GM21529 (cell line): Measurements from ENCODE around the gene KLHL21.

Experiments
- ATAC-seq: cut with Tn5 transposase; IDR thresholded peaks from one replicate; pipeline ENCODE4 v1.9.1; 2021; ENCODE audit not compliant: unreplicated experiment

Gene KLHL21

DNA sequence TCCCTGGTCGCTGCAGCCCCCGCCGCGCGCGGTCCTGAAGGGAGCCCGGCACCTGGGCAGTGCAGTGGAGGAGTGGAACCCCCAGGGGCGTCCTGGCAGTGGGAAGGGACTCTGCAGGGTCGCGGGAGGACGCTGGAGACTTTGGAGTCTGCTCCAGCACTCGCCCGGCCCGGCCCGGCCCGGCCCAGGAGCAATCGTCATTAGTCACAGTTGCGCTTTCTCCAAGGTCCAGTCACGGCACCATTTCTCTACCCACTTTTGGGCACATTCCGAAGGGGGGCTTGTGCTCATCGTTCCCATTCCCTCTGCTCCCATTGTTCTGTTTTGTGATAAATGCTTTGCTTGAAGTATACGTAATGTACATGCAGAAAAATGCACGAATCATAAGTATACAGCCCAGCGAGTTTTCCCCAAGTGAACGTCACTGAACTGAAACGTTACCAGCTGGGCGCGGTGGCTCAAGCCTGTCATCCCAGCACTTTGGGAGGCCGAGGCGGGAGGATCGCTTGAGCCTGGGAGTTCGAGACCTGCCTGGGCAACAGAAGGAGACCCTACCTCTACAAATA lies 23.0 kb upstream of the KLHL21 start:
- no peak for ATAC-seq

DNA sequence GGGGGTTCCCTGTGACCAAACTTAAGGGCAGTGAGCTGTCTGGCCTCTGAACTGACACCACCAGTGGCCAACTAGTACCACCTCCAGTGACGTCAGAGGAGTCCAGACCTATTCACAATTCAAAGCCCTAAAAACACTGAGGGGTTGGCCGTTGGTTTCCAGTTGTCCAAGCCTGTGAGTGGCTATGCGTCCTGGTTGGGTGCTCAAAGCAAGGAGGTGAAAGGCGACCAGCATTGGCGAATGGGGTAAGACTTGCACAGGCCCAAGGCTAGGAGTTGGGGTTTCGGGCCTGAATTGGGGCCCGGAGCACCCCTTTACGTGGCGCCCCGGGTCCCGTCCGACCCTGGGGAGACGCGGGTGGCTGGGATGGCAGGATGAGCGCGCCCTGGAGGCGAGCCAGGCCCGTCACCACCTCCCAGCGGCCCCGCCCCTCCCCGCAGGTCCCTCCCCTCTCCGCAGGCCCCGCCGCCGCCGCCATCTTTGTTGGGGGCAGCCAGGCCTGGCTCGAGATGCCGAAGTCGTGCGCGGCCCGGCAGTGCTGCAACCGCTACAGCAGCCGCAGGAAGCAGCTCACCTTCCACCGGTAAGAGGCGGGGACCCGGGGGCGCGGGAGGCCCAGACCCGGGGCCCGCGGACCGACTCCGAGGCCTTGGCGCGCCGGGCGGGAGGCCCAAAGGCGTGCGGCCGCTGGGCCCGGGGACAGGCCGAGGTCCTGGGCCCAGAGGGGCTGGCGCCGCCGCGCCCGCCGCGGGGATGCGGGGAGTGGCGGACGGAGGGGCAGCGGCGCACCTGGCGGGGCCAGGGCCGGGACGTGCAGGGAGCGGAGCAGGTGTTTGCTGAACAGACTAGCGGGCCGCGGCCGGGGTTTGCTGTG lies 22.3 kb upstream of the KLHL21 start, which contains the start of gene THAP3:
THAP3 (plus strand) TSS at position 159 of the 874 bp plus-strand sequence; CDS start at position 510, 351 bp downstream.
- ATAC-seq, result peak; percentile 87

DNA sequence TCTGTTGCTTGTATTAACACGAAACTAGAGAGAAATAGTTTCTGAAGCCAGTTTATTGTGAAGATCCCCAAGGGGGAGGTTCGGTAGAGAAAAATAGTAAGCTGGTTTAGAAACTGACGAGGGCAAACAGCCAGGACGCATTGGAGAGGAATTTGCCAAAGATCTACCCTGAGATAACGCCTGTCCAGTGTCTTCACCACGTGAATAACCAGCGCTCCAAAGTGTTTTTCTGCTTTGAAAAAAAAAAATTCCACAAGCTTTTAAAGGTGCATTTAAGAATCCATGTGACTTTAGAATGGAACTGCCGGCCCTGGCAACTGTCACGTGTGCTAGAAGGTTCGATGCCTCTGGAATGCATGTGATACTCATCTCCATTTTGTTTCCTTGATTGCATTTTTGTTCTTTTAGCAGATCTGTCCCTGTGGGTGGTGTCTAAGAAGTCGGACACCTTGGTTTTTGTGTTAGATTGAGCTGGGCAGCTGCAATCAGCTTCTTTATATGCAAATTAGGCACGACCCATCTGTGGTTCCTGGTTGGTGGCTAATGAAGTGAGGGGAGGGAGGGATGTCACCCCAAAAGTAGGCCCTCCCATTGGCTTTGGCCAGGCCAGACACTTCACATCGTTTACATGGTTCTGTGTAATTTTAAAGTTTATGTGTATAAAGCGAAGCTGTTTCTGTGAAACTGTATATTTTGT lies 20.7 kb upstream of the KLHL21 start:
- no peak for ATAC-seq

DNA sequence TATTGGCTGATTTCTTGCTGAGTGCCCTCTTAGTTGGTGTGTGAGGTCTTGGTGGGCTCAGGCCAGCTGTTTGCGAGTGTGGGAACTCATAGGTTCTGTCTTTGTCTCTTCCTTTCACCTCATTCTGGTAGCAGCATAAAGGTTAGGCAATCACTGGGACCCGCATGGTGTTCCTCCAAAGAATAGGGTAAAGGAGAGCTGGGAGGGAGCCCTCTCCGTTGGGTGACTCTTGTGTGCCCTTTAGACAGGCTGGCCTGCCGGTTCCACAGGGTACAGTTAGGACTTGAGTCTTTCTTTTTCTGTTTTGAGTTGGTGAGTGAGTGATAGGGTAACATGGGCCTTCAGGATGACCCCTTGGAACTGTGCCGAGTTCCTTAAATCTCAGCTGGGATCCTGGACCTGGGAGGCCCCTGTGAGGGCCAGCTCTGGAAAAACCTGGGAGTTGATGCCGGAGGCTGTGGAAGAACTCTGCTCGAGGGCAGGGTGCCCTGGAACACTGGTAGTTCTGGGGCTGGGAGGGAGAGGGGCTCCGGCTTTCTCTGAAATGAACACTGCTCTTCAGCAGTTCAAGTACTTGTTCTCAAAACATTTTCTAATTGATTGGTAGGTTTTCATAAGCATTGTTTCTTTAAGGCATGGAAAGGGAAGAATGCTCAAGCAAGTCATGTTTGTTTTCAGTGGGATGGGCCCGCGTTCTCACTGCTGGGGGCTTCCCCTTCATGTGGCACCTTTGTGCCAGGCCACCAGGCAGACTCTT lies 19.9 kb upstream of the KLHL21 start:
- no peak for ATAC-seq

DNA sequence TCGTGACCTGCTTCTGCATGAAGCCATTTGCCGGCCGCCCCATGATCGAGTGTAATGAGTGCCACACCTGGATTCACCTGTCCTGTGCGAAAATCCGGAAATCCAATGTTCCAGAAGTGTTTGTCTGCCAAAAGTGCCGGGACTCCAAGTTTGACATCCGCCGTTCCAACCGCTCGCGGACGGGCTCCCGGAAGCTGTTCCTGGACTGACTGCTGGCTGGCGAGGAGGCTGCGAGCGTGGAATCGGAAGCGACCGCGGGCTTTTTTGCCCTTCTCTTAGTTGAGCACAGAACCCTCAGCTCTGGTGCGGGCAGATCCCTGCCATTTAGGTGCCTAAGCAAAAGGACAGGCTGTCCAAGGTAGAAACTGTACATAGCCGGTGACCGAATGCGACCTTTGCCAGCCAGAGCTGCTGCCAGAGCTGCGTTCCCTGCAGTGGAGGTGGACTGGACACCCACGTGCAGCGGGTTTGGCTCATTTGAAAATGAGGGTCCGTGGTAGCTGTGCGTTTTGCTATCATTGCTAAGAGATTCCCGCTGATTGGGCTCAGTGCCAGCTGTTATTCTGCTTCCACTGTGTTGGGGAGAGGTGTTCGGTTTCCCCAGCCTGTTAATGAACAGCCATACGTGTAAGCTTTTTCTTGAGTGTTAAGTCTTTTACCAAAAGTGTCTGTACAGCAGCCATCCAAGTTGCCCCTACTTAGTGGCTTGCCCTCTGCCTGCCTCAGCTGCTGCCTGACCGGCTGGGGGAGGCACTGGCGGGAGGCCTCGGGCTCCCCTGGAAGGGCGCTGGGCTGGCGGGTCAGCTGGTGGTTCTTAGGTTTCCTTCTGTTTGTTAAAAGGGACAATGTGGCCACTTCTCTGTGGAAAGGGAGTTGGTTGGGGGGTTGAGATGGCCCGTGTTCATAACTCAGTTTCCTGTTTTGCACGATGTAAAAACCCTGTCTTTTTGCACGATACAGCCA lies 19.0 kb upstream of the KLHL21 start:
- ATAC-seq, result no peak

DNA sequence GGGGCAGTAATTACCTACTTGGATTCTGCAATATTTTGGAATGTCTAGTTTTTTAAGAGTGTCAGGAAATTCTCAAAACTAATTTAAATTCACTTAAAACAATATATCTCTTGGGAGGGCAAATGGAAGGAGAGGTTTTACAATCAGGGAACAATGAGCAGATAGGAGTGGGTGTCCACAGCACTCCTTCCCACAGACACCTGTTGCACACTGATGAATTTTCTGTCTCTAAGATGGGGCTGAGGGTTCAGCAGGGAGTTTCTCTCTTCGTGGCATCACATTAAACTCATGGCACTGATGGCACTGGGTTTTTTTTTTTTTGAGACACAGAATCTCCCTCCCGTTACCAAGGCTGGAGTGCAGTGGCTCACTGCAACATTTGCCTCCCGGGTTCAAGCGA lies 16.4 kb upstream of the KLHL21 start:
- no peak for ATAC-seq

DNA sequence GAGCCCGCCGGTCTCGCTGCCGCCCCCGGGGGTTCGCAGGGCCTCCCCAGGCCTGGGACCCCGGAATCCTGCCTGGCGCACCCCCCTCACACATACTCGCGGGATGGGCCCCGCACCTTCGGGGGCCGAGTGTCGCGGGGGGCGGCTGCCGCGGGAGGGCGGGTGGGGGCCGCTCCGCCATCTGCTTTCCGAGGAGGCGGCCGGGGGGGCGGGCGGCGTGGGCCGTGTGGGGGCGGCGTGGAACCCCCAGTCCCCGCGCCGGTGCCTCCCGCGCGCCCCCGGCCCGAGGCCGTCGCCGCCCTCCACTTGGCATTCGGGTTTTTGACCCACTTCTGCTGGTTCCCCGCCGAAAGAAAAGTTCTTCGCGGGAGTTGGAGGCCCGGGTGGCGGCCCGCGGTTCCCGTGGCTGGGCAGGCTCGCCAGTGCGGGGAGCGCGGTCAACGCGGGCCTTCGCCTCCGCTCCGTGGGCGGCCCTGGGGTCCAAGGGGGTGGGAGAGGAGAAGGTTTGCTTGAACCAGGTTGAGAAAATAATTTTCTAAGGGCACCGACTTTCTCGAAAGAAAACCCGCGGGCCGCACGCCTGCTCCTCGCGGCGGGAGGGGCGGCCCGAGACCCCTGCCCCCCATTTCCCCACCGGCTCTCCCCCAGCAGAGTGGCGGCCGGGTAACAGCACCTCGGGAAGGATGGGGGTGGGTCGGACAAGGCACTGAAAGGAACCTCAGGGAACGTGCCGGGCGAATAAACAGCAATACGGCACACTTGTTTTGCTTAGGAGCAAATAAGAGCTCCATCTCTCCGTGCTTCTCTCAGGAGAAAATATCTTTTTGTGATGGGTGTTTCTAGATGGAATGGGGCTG lies 12.5 kb upstream of the KLHL21 start:
- no peak for ATAC-seq

DNA sequence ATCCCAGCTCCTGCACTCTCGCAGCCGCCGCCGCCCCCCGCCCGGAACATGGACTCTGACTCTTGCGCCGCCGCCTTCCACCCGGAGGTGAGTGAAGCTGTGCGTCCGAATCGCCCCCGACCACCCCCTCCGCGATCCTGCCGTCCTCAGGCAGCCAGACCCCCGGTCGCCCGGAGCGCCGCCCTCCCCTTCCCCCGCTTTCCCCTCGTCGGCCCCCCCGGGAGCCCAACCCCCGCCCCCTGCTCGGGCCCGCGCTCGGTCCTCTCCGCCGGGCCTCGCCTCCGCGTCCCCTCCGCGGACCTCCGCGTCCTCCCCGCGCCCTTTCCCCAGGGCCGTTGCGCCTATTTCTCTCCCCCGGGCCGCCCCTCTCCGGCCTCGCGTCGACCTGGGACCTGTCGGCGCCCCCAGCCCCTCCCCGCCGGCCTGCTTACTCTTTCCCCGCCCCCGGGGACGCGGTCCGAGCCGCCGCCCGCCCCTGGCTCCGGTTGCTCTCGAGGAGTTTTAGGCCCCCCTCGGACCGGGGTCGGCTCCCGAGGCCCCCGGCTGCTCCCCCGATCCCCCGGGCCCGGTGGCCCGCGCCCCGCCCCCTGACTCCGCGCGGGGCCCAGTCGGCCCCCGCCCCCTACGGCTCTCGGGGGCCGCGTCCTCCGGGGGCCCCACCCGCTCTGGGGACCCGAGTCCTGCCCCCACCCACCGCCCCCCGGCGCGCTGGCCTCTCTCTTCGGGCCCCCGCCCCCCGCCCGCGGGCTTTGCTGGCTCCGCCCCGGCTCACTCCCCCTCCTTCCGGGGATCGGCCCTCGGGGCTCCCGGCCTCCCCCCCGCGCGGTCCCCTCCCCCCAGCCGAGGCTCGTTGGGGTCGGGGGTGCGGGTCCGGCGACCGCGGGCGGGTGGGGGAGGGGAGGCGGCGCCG lies 11.6 kb upstream of the KLHL21 start:
- ATAC-seq, result no peak

DNA sequence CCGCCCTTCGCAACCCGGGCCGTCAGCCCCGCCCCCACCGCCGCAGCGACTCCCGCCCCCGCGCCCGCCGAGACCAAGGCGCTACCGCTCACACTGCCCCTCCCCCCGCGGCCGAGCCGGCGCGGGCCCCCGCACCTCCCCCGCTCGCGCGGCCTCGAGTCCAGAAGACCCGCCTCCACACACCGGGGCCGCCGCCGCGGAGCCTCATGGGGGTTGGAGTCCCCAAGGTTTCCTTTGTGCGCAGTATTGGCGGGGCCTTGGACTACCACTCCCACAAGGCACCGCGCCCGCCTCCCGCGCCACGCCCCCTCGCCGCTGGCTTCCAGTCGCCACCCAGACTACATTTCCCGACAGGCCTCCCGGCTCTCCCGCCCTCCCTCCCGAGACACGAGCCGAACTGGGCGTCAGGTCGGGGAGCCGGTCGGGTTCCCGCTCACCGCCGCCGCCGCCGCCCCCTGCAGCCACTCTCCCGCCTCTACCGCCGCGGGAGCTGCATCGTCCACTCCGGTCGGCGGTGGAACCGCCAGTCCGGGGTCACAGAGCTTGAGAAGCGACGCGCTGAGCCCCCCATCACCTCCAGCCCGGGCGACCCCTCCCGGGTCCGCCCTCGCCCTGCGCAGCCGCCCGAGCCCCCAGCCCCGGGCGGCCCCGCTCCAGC lies 10.8 kb upstream of the KLHL21 start, which contains the start of gene PHF13:
PHF13 (plus strand) TSS at position 371 of the 658 bp plus-strand sequence. CDS start 336 bp downstream, outside the sequence.
- peak; percentile 89 for ATAC-seq

DNA sequence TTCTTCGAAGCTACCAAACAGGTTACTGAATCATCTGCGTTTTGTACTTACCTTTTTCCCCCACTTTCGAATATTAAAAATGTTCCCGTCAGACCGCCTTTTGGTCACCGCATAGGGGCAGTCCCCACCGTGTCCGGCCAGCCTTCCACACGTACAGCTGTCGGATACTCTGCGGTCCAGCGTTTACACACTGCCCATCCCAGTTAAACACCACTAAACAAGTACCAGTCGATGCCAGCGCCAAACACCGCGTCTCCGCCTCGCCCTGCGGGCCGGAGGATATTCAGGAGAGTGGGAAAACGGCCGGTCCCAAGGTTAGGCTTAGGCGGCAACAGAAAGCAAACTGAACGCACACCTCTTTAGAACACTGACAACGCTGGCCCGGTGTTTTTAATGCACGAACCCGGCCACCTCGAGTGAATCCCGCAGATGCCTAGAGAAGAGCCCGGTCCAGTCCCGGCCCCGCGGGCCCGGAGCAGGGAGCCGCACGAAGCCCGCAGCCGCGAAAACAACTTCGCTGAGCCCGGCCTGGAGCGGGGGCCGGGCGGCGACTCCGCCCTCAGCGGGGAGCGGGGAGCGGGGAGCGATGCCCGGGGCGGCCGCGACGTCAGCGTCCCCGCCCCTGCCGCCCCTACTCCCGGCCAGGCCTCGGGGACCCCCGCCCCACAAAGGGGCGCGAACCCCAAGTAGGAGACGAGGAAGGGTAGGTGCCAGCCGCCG lies 10.1 kb upstream of the KLHL21 start:
- peak; percentile 34 for ATAC-seq

DNA sequence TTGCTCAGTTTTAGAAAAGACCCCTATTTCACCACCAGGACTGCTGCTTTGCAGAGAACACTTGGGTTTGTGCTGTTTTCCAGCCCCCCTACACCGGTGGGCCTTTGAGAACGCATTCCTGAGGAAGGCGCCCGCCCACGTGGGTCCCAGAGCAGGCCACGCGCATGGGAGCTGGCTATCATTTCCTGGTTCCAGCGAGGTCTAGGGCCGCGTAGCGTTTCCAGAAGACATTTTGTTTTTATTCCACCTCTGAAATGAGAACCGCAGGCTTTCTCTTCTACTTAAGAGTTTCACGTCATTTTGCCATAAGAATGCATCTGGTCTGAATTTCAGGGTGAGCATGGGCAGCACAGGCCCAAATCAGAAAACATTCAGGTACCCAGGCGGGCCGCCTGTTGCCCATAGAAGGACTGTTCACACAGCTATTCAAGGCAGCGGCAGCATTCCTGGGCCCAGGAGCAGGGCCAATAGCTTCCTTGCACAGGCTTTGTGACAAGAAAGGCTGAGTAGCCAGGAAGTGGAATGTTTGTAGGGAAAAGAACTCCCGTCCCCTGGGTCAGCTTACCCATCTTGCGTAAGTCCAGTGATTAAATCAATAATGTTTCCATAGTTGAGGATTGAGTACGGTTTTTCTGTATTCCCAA lies 1.4 kb upstream of the KLHL21 start:
- ATAC-seq, result no peak

DNA sequence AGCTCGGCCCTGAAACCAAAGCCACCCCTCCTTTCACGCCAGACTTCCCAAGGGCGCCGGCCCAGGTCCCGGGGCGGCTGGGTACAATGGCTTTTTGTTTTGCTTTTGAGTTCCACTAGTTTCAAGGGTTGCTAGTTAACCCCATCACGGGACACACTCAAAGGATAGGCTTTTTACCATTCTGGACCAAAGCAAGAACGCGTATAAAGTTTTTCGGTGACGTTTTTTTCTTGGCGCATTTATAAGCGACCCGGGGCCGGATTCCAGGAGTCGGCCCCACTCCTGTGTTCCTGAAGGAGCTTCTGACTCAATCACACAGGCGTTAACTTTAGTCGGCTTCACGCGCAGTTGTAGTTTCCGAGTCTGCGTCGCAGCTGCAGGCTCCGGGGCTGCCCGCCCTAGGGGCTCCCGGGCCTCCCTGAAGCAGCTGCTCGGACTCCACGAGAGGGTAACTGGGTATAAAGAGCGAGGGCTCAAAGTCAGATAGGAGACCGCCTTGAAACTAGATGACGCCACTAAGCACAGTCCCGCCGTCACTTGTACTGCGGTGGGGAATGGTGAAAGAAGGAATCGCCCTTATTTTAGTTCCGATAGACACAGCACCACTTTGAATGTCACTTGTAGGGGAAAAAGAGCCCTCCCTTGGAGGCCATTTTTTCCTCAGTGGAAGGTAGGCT lies 707 bp upstream of the KLHL21 start:
- peak; percentile 31 for ATAC-seq

DNA sequence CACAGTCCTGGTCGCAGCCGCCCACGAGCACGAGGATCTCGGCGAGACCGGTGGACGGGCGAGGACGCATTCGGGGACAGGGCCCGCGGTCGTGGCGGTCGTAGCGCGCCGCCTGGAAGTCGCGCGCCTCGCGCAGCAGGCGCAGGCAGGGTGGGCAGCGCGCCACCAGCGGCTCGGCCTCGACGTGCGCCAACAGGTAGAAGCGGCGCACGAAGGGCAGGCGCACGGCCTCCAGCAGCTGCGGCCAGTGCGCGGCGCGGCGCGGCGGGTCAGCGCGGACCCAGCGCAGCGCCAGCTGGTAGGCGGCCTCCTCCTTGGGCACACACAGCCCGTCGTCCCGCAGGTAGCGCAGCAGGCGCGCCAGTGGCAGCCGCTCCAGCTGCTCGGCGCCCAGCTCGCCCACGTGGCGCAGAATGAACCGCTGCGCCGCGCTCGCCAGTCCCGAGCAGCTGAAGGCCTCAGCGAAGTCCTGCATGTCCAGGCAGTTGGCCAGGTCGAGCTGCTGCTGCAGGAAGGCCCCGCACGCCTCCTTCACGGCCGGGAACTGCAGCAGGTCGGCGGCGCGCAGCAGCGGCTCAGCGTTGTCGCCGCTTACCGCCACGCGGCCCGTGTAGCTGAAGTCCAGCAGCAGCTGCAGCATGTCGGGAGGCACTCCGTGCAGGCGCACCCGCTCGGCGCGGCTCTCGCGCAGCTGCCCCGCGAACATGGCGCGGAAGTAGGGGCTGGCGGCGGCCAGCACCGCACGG lies 573 bp downstream of the KLHL21 start:
- peak; percentile 25 for ATAC-seq

DNA sequence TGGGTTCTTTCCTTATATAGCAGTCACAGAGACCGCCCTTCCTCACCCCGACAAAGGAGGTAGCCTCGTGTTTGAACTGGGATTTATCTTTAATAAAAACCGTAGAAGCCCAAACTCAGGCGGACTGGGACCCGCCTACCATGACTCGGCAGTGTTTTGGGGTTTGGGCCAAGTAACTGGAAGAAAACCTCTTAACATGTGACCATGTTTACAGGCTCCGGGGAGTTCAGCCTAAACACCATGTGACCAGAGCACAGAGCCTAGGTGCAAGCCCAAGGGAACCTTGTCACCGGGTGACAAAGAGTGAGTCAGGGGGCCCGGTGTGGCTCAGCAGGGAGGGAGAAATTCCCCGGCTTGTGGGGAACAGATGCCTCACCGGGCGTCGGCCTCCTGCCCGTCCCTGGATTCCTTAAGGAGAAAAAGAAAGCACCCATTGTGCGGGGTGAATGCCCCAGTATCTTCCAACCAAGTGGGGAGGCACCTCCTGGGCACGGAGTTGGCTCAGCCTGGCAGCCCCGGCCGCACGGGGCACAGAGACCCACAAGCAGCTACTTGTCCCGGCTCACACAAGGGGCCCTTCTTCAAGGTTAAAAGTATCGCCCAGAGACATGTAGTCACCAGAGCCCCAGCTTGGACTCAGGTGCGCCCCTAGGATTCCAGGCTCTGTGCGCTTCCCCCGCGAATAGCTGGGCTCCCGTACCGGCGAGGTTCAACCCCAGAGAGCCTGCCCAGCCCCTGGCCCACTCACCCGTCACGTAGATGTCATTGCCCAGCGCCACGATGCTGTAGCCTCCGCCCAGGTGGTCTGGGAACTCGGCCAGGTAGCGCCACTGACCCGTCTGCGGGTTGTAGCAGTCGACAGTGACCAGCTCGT lies 1.4 kb downstream of the KLHL21 start:
- ATAC-seq, result peak; percentile 33
